GM19395 (cell line): ENCODE results near the gene OTUD3.
"Not testable (repeated sequence)": the region's sequence is repeated elsewhere in the genome, so short reads cannot be mapped to it uniquely, and the experiment has no call there.

Experiments used
- ATAC-seq: cut with Tn5 transposase; IDR thresholded peaks from one replicate; pipeline ENCODE4 v1.9.1; 2021; ENCODE audit warnings: mild to moderate bottlenecking, moderate library complexity; ENCODE audit not compliant: unreplicated experiment

Gene OTUD3

GRCh38 chr1:19882111-19883071 is at the start of gene OTUD3:
Gene OTUD3 (plus strand): TSS chr1:19882395. CDS start chr1:19882514, 119 bp downstream.
- peak; percentile 89 for ATAC-seq

DNA sequence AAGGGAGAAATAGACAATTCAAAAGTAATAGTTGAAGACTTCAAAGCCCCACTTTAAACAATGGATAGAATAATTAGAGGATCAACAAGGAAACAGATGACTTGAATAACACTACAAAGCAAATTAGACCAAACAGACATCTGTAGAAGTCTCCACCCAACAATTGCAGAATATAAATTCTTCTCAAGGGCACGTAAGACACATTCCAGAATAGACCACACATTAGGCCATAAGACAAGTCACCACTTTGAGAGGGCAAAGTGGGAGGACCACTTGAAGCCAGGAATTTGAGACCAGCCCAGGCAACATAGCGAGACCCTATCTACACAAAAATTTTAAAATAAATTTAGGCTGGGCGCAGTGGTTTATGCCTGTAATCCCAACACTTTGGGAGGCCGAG is 46.6 kb upstream of the OTUD3 start:
- ATAC-seq = no peak

DNA sequence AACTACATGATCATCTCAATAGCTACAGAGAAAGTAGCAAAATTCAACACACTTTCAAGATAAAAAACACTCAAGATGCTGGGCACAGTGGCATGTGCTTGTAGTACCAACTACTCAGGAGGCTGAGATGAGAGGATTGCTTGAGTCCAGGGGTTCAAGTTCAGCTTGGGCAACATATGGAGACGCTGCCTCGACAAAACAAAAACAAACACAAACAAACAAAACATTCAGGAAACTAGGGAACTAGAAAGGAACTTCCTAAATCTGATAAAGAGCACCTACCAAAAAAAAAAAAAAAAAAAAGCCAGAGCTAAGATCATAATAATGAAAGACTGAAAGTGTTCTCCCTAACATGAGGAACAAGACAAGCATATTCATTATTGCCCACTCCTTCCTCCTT is 44.3 kb upstream of the OTUD3 start:
- ATAC-seq = no peak

- ATAC-seq = no peak
Observed at GRCh38 chr1:19840228-19840627, 42.0 kb upstream of the OTUD3 start.

DNA sequence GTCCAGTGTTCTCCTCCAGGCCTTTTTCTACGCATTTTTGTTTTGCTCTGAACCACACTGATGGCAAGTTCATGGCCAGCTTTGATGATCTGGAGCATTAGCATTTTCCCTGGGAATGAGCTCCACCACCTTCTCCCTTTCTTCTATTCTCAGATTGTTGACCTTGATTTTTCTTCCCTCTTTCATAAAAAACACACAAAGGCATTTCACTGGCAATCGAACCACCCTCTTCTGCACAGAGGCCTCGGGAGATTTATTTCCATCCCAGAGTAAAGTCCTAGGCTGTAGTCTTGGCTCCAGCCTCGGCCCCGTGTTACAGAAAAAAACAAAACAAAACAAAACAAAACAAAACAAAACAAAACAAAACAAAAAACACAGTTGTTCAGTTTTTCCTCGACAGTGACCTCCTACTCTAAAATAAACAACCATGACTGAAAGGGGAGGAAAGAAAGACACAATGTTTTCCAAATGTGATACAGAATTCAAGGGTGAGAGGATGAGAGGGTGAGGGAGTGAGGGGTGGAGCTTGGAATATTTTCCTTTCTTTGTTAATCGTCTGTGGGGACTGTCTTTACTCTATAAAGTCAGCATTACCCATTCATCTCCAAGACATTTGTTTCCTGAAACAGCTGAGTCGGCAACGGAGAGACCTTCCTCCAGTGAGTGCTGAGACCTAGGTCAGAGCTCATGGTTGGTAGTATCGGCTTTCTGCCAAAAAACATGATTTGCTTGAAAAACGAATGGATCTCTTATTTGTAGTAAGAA is 37.3 kb upstream of the OTUD3 start:
- ATAC-seq = no peak

- ATAC-seq = no peak
Observed at GRCh38 chr1:19845555-19845954, 36.6 kb upstream of the OTUD3 start.

GRCh38 chr1:19846338-19846737 is 35.9 kb upstream of the OTUD3 start:
- ATAC-seq = no peak

GRCh38 chr1:19847334-19847733 is 34.9 kb upstream of the OTUD3 start:
- not testable (repeated sequence) for ATAC-seq

- not testable (repeated sequence) for ATAC-seq
Observed at GRCh38 chr1:19849307-19849706, 32.9 kb upstream of the OTUD3 start.

DNA sequence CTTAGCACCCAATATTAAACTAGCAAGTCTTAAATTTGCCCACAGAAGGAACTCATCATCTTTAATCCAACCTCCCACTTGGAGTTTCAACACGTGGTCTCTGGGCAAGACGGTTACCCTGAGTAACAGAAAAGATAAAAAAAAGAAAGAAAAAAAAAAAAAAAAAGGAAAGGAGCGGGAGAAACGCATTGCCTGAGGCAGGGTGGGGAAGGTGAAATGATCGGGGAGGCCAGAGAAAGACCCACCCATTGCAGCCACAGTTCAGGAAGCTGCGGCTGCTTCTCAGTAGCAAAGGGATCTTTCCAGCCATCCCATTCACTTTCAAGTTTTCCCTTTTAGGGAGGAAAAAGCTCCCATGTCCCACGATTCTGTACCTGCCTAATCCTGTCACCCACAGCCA is 32.0 kb upstream of the OTUD3 start:
- ATAC-seq = no peak

DNA sequence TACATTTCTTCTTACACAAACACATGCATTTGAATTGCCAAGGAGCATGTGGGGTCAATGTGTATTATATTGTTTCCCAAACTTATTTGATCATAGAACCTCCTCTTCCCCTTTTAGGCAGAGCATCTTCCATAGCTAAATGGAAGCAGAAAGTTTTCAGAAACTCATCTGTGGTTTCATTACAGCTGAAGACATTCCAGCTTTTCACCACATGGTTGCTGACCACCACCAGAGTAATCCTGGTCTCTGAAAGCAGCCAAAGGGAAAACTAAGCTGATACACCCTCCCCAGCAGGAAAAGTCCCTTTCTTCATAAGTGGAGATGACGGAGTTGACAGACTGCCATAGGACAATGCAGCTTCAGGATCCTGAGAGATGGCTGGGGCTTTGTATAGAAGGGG is 30.2 kb upstream of the OTUD3 start:
- ATAC-seq = no peak

DNA sequence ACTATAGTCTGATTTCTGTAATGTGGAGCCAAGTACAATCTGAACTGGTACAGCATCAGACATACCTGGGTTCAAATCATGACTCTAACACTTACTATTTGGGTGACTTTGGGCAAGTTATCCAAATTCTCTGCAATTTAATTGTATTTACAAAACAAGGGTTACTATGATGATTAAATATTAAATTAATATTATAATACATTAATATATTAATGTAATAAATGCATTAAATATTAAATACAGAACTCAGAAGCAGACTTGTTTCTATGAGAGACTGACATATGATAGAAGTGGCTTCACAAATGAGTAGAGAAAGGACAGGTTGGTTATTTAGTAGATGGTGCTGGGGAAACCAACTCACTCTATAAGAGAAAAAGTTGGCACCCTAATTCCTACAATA is 27.3 kb upstream of the OTUD3 start:
- ATAC-seq = no peak

DNA sequence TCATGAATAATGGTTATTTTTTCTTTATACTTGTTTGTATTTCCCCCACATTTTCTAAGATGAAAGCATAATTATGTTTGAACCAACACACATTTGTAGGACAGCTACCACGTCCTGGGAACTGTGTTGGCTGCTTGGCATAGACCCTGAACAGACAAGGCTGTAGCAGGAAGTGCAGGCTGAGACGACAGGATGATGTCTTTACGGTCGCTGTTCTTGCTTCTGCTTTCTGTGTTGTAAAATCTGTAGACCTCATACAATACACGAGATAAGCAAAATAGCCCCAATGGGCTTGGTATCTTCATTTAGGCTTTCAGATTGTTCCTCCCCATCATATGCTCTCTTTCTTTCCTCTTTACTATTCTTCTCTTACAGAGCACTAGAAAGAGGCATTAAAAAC is 23.3 kb upstream of the OTUD3 start:
- ATAC-seq = no peak

- ATAC-seq = no peak
Observed at GRCh38 chr1:19859876-19860275, 22.3 kb upstream of the OTUD3 start.

- ATAC-seq = no peak
Observed at GRCh38 chr1:19860418-19860817, 21.8 kb upstream of the OTUD3 start.

GRCh38 chr1:19861034-19861433 is 21.2 kb upstream of the OTUD3 start:
- ATAC-seq = no peak

DNA sequence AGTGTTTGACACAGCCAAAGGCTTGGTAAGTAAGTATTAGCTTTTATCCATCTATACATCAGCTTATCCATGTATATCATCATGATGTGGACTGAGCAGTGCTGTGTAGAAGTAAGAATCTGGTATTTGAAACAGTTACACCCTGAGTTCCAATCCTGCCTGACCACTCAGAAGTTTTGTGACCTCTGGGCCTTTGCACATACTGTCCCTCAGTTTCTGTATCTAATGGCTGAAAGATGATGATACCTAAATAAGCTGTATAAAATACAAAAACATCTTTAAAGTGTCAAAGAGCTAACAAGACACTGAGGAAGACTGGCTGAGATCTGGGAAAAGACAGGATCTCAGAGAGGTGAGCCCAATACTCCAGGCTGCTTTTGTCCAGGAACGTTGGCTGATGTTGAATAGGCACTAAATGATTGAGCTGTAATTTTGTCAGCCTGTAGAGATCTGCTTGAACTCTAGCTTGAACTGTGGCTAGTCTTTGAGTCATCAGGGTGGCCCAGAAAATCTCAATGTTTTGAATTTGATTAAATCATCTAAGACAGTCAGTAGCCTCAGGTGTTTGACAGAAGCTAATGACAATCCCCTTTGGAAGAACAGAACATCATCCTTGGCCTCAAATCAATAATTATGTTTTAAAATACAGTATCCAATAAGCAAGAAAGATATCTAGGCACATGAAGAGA is 20.2 kb upstream of the OTUD3 start:
- no peak for ATAC-seq

GRCh38 chr1:19862944-19863343 is 19.3 kb upstream of the OTUD3 start:
- no peak for ATAC-seq

DNA sequence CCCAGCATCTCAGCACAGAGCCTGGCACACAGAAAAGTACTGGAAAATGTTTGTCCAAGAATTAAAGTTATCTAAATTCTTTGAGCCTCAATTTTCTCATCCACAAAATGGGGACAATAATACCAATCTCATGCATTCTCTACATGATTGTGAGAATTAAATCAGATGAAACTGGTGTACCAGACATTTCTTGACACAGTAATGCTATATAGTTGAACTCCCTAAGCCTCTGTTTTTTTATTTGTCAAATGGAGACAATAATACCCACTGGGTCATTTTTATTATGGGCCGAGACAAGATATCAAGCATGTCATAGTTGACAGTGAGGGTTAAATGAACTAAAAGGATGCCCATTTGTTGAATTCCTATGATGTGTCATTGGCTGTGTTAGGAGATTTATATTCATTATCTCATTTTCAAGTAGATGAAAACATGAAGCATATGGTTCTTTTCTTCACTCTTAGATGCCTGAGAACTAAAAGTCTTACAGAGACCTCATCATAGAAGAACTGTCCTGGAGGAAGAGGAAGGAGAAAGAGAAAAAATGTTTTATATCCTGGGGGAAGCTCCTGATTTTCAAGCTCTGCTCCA is 17.5 kb upstream of the OTUD3 start:
- ATAC-seq = no peak

GRCh38 chr1:19866029-19866428 is 16.2 kb upstream of the OTUD3 start:
- ATAC-seq = no peak

DNA sequence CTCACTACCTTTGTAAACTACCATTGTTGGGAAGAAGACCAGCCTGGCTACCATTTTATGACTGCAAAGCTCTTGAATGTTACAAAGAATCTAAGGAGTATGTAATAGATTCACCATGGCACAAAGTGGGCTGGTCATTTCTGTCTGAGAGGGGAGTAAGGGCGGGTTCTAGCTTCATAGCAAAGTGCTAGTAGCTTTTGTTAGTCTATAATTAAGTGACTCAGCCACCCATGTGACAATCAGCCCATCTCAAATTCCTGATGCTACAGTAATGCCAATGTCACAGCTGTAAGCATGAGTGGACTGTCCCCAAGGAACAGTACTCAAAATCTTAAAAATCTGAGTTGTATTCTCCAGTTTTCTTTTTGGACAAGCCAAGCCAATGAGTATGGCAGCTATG is 15.4 kb upstream of the OTUD3 start:
- no peak for ATAC-seq
